GOT3 (cell line): ENCODE results near the gene PRMT3.
"Not testable (repeated sequence)": the region's sequence is repeated elsewhere in the genome, so short reads cannot be mapped to it uniquely, and the experiment has no call there.

Source experiments
- DNase-seq: peaks from one replicate; lab custom pipeline; 2025; ENCODE audit warnings: mixed read lengths; lab: John Stamatoyannopoulos, UW

The PRMT3 gene

GRCh38 chr11:20457934-20458680 is 70.6 kb downstream of the PRMT3 start:
- no peak for DNase-seq

GRCh38 chr11:20458905-20459632 is 71.6 kb downstream of the PRMT3 start:
- no peak for DNase-seq

DNA sequence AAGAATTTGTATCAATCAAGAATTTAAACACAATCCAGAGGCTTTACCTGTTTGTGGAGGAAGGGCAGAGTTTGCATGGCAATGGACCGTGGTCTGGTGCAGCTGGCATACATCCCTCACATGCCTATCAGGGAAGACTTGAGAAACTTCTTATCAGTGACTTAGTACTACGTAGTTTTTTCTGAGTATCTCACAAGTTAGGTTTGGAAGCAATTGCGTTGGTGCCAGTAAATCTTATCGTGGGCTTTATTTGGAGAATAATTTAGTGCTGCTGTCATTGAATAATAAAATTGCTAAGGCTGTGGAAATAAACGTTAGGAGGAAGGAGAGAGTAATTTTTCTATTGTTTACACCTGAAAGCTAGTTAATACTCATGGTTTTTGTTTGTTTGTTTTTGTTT is 72.3 kb downstream of the PRMT3 start:
- DNase-seq = no peak

DNA sequence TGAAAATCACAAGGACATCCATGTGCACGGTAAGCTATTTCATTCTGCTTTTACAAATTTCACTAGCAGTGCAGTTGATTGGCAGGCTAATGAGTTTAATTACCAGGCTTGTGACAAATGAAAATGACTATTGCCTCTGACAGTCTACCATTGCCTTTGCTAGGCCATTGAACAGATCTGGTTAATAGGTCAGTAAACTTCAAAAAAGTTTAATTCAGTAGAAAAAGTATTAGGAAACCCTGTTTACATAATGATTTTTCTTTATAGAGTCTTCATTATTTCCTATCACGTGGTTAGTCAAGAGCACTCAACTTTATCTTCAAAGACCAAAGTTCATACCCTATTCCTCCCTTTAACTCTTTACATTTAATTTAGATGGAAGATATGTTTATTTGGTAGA is 77.0 kb downstream of the PRMT3 start:
- DNase-seq = no peak

DNA sequence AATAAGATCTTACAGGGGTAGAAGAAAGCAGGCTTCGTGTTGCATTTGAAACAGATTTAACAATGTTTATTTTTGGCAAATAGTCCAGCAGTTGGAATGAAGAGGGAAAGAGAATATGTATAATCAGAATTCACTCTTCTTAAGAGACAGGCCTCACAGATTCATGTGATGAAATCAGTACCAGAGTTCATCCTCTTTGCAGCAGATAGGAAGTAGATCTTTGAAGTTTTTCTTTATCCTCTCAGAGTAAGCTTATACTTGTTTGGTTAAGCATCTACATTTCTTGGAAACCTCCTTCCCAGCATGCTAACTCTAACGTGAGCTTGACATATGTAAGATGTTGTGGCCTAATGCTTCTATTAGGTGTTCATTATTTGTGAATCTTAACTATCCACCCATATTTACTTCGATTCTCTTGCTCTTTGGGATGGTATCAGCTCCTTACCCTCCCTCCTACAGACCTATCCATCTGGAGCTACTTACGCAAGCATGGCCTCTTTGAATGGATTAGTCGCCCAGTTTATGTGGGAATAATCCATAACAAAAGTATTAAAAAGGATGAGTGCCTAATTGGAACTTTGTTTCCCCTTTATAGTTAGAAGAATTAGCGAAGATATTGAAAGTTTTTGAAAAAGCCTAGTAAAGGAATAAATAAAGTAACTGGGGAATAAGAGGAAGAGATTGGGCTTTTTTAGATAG is 80.1 kb downstream of the PRMT3 start:
- no peak for DNase-seq

GRCh38 chr11:20470348-20470747 is 82.8 kb downstream of the PRMT3 start:
- DNase-seq = no peak

- not testable (repeated sequence) for DNase-seq
Observed at GRCh38 chr11:20471929-20472328, 84.4 kb downstream of the PRMT3 start.

GRCh38 chr11:20474176-20474881 is 86.8 kb downstream of the PRMT3 start:
- no peak for DNase-seq

GRCh38 chr11:20474882-20475517 is 87.5 kb downstream of the PRMT3 start:
- DNase-seq = no peak

GRCh38 chr11:20477418-20478090 is 90.0 kb downstream of the PRMT3 start:
- DNase-seq = no peak

GRCh38 chr11:20479513-20479912 is 92.0 kb downstream of the PRMT3 start:
- DNase-seq = no peak

GRCh38 chr11:20483931-20484330 is 96.4 kb downstream of the PRMT3 start:
- DNase-seq = no peak

- not testable (repeated sequence) for DNase-seq
Observed at GRCh38 chr11:20484416-20484815, 96.9 kb downstream of the PRMT3 start.

DNA sequence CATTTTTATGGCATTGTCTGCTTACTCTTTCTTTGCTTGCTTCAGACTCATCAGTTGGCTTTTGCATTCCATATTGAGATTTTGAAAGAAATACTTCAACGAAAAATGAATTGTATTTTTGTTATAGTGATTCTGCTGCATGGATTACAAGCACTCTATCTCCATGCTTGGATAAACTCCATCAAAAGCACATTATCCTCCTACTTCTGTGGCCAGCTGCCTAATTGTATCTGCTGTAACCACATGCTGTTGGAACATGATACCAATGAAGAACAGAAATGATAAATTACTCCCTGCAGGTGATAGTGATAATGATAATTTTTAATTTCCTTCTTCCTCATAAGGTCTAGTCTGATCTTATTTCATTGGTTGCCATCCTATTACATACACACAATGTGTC is 100.8 kb downstream of the PRMT3 start:
- DNase-seq = no peak

DNA sequence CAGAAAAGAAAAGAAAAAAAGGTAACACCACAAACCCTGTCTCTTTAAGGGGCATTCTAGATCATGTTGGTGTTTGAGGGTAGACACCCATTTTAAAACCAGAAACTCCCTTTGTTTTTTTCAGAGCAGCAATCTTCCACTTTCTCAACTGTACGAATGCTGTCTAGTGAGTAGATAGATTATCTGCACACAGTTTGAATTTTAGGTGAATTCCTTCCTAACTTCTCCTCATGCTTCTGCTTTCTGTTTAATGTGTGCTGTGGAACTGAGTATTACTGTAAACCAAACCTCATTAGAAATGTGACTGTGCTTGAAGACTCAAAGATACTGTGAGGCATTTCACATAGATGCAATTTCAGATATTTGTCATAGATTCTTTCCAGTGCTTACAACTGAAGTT is 102.4 kb downstream of the PRMT3 start:
- no peak for DNase-seq

DNA sequence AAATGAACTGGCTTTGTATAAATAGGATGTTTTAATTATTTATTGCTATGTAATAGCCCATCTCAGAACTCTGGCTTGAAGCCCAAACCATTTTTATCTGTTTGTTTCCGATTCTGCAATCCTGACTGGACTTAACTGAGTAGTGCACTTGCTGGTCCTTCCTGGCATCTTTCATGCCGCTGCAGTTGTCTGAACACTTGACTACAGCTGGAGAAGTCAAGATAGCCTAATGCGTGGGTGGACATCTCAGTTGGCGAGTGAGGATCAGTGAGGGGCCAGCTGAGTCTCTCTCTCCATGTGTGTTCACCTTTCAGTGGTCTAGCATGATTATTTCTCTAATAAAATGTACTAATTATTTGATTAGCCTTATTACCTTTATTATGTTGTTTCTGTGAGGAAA is 105.8 kb downstream of the PRMT3 start:
- DNase-seq = no peak

GRCh38 chr11:20497124-20497792 is 109.7 kb downstream of the PRMT3 start:
- DNase-seq = no peak

DNA sequence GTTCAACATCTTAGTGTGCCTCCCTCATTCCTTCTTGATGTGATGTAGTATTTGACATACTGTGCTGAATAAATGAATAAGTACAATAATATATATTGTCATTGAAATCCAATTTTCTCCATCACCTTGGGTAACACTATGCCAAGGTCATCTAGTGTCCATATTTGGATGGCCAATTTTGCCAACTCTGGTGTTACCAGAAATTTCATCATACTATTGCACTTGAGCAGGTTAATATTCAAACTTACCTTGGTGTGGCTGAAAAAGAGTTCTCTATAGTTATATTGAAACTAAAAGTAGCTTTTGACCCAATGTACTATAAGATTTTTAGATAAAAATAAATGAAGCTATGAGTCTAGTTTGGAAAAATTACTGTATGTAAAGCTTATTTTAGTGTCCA is 113.7 kb downstream of the PRMT3 start:
- DNase-seq = no peak

GRCh38 chr11:20501971-20502370 is 114.5 kb downstream of the PRMT3 start:
- DNase-seq = no peak

DNA sequence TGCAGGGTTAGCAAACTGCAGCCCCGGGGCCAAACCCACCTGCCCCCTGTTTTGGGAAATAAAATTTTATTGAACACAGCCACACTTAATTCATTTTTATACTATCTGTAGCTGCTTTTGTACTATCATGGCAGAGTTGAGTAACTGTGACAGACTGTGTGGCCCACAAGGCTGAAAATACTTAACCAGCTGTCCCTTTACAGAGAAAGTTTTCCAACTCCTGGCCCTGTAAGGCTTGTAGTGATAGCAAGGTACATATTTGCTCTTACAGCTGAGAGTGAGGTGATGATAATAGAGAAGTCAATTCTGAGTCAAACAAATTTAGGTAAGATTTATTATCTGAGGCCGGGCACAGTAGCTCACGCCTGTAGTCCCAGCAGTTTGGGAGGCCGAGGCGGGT is 124.5 kb downstream of the PRMT3 start:
- DNase-seq = no peak

DNA sequence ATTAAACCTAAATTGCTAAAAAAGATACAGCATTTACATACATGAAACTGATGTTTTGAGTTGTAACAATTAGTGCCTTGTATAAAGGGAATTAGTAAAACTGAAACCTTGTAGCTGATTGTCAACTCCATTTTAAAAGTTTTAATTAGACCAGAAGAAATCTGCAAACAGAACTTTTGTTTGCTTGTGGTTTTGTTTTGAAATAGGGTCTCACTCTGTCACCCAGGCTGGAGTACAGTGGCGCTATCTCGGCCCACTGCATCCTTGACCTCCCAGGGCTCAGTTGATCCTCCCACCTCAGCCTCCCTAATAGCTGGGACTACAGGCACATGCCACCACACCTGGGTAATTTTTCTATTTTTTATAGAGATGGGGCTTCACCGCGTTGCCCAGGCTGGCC is 125.4 kb downstream of the PRMT3 start:
- DNase-seq = no peak
